ENCODE data around the gene GRIK1.

GRIK1 gene

GRCh38 chr21:29682800-29683199 lies 257.0 kb downstream of the GRIK1 start:
- Histone ChIP-seq H3K36me3 (ENCODE audit: control insufficient read depth, insufficient read depth, low read length) (no peaks in the 10 kb centered on the region), H3K4me3 (replicated peaks; ENCODE audit: low read depth, low read length) (no peak overlapping the region), H3K27me3 (replicated peaks; ENCODE audit: control insufficient read depth, insufficient read depth, low read length) (no peaks in the 10 kb centered on the region)
- no peak for TF ChIP-seq CTCF (IDR thresholded peaks at IDR 0.05; ENCODE audit: insufficient read depth, low read length, poor library complexity, severe bottlenecking)
- no peak for DNase-seq (ENCODE audit: extremely low read depth, insufficient read length)

GRCh38 chr21:29680273-29680672 lies 259.5 kb downstream of the GRIK1 start:
- Histone ChIP-seq H3K36me3 (ENCODE audit: control insufficient read depth, insufficient read depth, low read length) (no peaks in the 10 kb centered on the region), H3K4me3 (replicated peaks; ENCODE audit: low read depth, low read length) (no peak overlapping the region), H3K27me3 (replicated peaks; ENCODE audit: control insufficient read depth, insufficient read depth, low read length) (no peaks in the 10 kb centered on the region)
- TF ChIP-seq CTCF (IDR thresholded peaks at IDR 0.05; ENCODE audit: insufficient read depth, low read length, poor library complexity, severe bottlenecking), result no peak
- no peak for DNase-seq (ENCODE audit: extremely low read depth, insufficient read length)

- H3K27me3 ChIP-seq (replicated peaks; ENCODE audit: control insufficient read depth, insufficient read depth, low read length), result no peaks in the 10 kb centered on the region
- no peak overlapping the region for H3K4me3 ChIP-seq (replicated peaks; ENCODE audit: low read depth, low read length)
- TF ChIP-seq CTCF (IDR thresholded peaks at IDR 0.05; ENCODE audit: insufficient read depth, low read length, poor library complexity, severe bottlenecking), result no peak
- H3K36me3 ChIP-seq (ENCODE audit: control insufficient read depth, insufficient read depth, low read length), result no peaks in the 10 kb centered on the region
- no peak for DNase-seq (ENCODE audit: extremely low read depth, insufficient read length)
These were observed 261.2 kb downstream of the GRIK1 start for GRCh38 chr21:29678626-29679025.

GRCh38 chr21:29677326-29677725 lies 262.5 kb downstream of the GRIK1 start:
- DNase-seq (ENCODE audit: extremely low read depth, insufficient read length), result no peak
- Histone ChIP-seq H3K27me3 (replicated peaks; ENCODE audit: control insufficient read depth, insufficient read depth, low read length) (no peaks in the 10 kb centered on the region), H3K4me3 (replicated peaks; ENCODE audit: low read depth, low read length) (no peak overlapping the region), H3K36me3 (ENCODE audit: control insufficient read depth, insufficient read depth, low read length) (no peaks in the 10 kb centered on the region)
- no peak for TF ChIP-seq CTCF (IDR thresholded peaks at IDR 0.05; ENCODE audit: insufficient read depth, low read length, poor library complexity, severe bottlenecking)

- no peak for DNase-seq (ENCODE audit: extremely low read depth, insufficient read length)
- no peaks in the 10 kb centered on the region for H3K27me3 ChIP-seq (replicated peaks; ENCODE audit: control insufficient read depth, insufficient read depth, low read length)
- TF ChIP-seq CTCF (IDR thresholded peaks at IDR 0.05; ENCODE audit: insufficient read depth, low read length, poor library complexity, severe bottlenecking), result no peak
- H3K36me3 ChIP-seq (ENCODE audit: control insufficient read depth, insufficient read depth, low read length), result no peaks in the 10 kb centered on the region
- H3K4me3 ChIP-seq (replicated peaks; ENCODE audit: low read depth, low read length), result no peak overlapping the region
These were observed 263.4 kb downstream of the GRIK1 start for GRCh38 chr21:29676395-29676794.

GRCh38 chr21:29675451-29675850 lies 264.3 kb downstream of the GRIK1 start:
- TF ChIP-seq CTCF (IDR thresholded peaks at IDR 0.05; ENCODE audit: insufficient read depth, low read length, poor library complexity, severe bottlenecking), result no peak
- Histone ChIP-seq H3K36me3 (ENCODE audit: control insufficient read depth, insufficient read depth, low read length) (no peaks in the 10 kb centered on the region), H3K27me3 (replicated peaks; ENCODE audit: control insufficient read depth, insufficient read depth, low read length) (no peaks in the 10 kb centered on the region), H3K4me3 (replicated peaks; ENCODE audit: low read depth, low read length) (no peak overlapping the region)
- no peak for DNase-seq (ENCODE audit: extremely low read depth, insufficient read length)
